Measurements from ENCODE around the gene CASP10.
"Not testable (repeated sequence)": the region's sequence is repeated elsewhere in the genome, so short reads cannot be mapped to it uniquely, and the experiment has no call there.

Gene CASP10

DNA sequence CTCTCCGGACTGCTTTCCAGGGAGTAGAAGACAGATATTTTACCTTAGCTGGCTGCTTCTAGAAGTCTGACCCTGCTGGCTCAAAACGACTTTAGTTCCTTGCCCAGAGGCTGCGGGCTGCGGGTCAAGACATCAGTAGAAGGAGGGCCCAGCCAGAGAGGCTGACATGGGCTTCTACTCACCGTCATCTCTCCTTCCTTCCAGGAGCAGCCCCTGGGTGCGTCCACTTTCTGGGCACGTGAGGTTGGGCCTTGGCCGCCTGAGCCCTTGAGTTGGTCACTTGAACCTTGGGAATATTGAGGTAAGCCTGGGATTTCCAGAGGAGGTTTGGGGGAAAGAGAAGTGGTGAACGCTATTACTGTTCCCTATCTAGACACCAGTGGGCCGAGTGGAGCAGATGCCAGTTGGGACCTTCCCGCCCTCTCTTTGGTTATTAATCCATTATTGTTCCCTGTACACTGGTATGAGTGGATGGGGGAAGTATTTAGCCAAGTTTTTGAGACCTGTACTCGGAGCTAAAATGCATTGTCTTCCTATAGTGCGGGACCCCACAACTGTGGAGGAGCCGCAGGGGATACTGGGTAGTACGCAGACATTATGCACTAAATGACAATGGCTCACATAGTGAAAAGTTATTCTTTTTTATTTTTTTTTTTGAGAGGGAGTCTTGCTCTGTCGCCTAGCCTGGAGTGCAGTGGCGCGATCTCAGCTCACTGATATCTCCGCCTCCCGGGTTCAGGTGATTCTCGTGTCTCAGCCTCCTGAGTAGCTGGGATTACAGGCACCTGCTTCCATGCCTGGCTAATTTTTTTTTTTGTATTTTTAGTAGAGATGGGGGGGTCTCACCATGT lies 51.1 kb downstream of the CASP10 start:
- no peak for DNase-seq (ENCODE audit: insufficient read length, low spot score)
- FAIRE-seq: no peak
- TF ChIP-seq, protein P1, sequence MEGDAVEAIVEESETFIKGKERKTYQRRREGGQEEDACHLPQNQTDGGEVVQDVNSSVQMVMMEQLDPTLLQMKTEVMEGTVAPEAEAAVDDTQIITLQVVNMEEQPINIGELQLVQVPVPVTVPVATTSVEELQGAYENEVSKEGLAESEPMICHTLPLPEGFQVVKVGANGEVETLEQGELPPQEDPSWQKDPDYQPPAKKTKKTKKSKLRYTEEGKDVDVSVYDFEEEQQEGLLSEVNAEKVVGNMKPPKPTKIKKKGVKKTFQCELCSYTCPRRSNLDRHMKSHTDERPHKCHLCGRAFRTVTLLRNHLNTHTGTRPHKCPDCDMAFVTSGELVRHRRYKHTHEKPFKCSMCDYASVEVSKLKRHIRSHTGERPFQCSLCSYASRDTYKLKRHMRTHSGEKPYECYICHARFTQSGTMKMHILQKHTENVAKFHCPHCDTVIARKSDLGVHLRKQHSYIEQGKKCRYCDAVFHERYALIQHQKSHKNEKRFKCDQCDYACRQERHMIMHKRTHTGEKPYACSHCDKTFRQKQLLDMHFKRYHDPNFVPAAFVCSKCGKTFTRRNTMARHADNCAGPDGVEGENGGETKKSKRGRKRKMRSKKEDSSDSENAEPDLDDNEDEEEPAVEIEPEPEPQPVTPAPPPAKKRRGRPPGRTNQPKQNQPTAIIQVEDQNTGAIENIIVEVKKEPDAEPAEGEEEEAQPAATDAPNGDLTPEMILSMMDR (IDR thresholded peaks at IDR 0.05; ENCODE audit: insufficient read depth, missing control alignments): no peak

- TF ChIP-seq, protein P1 (IDR thresholded peaks at IDR 0.05; ENCODE audit: insufficient read depth, missing control alignments): no peak
- no peak for DNase-seq (ENCODE audit: insufficient read length, low spot score)
- FAIRE-seq: no peak
Observed at GRCh38 chr2:201234663-201235135, 51.8 kb downstream of the CASP10 start.

DNA sequence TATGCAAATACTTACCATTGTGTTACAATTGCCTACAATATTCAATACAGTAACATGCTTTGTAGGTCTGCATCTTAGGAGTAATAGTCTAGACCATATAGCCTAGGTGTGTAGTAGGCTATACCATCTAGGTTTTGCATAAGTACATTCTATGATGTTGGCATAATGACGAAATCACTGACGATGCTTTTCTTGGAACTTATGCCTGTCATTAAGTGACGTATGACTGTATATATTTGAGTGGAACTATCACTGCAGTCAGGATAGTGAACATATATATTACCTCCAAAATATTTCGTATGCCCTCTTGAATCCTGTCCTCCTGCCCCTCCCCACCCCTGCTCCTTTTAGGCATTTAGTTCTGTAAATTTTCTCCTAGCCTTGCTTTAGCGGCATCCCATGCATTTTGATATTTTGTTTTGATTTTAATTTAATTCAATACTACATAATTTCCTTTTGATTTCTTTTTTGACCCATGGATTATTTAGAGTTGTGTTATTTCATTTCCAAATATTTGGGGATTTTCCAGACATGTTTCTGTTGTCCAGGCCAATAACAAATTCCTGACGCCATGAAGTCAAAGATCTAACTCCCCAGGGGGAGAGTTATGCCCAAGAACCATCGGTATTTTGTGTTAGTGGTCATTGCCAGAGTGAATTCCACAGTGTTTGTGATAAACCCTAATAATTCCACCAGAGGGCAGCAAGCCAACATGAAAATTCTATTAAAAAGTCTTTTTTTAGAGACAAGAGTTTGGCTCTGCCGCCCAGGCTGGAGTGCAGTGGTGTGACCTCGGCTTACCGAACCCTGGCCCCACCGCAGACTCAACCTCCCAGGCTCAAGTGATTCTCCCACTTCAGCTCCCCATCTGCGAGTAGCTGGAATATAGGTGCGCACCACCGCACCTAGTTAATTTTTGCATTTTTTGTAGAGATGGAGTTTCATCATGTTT lies 53.2 kb downstream of the CASP10 start:
- no peak for DNase-seq (ENCODE audit: insufficient read length, low spot score)

GRCh38 chr2:201237486-201238123 lies 54.7 kb downstream of the CASP10 start:
- DNase-seq (ENCODE audit: insufficient read length, low spot score) (no peak), FAIRE-seq (no peak)
- TF ChIP-seq, protein P1 (IDR thresholded peaks at IDR 0.05; ENCODE audit: insufficient read depth, missing control alignments): no peak

More for the DNA sequence above, 53.2 kb downstream of the CASP10 start:
- FAIRE-seq: no peak
- TF ChIP-seq, protein P1 (IDR thresholded peaks at IDR 0.05; ENCODE audit: insufficient read depth, missing control alignments): peak; percentile 62

DNA sequence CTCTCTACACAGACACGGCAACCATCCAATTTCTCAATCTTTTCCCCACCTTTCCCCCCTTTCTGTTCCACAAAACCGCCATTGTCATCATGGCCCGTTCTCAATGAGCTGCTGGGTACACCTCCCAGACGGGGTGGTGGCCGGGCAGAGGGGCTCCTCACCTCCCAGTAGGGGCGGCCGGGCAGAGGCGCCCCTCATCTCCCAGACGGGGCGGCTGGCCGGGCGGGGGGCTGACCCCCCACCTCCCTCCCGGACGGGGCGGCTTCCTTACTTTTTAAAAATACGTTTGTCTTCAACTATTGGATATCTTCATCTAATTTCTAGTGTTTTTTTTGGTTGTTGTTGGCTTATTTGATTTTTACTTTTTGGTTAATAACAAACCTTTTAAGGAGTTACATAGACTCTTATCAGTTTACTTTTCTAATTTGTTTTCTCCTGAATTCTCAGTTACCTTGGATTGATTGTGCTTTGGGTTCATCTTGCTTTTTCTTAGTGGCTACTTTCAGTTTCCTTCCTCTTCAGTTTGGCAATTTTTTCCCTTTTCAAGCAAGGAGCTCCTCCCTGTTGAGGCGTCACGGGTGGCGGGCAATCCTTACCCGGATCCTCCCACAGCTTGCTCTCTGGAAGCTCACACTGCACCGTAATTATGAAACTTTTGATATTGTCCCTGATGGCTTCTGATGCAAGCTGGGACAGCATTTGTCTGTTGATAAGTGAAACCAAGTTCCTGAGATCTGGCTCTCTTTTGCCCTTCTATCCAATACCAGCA lies 56.4 kb downstream of the CASP10 start:
- DNase-seq (ENCODE audit: insufficient read length, low spot score); FAIRE-seq: not testable (repeated sequence)

- no peak for FAIRE-seq
Observed at GRCh38 chr2:201242571-201243277, 59.8 kb downstream of the CASP10 start.

More at GRCh38 chr2:201242571-201243277, 59.8 kb downstream of the CASP10 start:
- no peak for DNase-seq (ENCODE audit: insufficient read length, low spot score)
- TF ChIP-seq, protein P1 (IDR thresholded peaks at IDR 0.05; ENCODE audit: insufficient read depth, missing control alignments): no peak

Measured in D721Med (cell line).